Prostate gland (tissue), 2 donors: Measurements from ENCODE around the gene WDR93. TPM values are rescaled to one million over a fixed set of nuclear protein-coding genes. Genes with fewer than 3 reads are reported as not detected.
A peak's percentile ranks its signal among the peaks of the same experiment; 100 is the strongest.

Experiments
- DNase-seq: peaks from one replicate; pipeline ENCODE4 v3.0.0-alpha.2; 2019; ENCODE audit warnings: low spot score
- H3K27ac ChIP-seq, 2 donors: fragments of 200-600 bp; sonication (generic); 2 replicates each; pipeline ENCODE4 v1.5.1; 2017 to 2019
- H3K27me3 ChIP-seq: fragments of 200-600 bp; sonication (generic); replicated peaks from 2 replicates; pipeline ENCODE4 v1.5.1; 2019; ENCODE audit not compliant: insufficient read depth
- H3K36me3 ChIP-seq, 2 donors: fragments of 200-600 bp; sonication (generic); 1 replicate in 1 of 2; 2 replicates in 1 of 2; pipeline versions ENCODE4 v1.5.1 to v1.8.1; 2017 to 2019
- H3K4me1 ChIP-seq: fragments of 200-600 bp; sonication (generic); replicated peaks from 2 replicates; pipeline ENCODE4 v1.5.1; 2019
- H3K4me3 ChIP-seq, 2 donors: fragments of 200-600 bp; sonication (generic); 2 replicates each; pipeline ENCODE4 v1.5.1; 2017 to 2019
- H3K9me3 ChIP-seq: fragments of 200-600 bp; sonication (generic); 2 replicates; pipeline ENCODE4 v1.5.1; 2017
- CTCF ChIP-seq, 4 experiments: fragments of 200-600 bp in 2 of 4; fragments of 450-650 bp in 2 of 4; sonication (generic) in 2 of 4; IDR thresholded peaks; 1 replicate in 3 of 4; 2 replicates in 1 of 4; pipeline ENCODE4 v1.5.1; 2016 to 2019; ENCODE audit warnings: antibody characterized with exemption in 4 of 4, mild to moderate bottlenecking in 2 of 4, moderate library complexity in 2 of 4
- POLR2A ChIP-seq: fragments of 450-650 bp; IDR thresholded peaks from one replicate; pipeline ENCODE4 v1.6.1; 2016; ENCODE audit warnings: antibody characterized with exemption, mild to moderate bottlenecking
- POLR2AphosphoS5 ChIP-seq: sonication (generic); formaldehyde crosslinking; IDR thresholded peaks from one replicate; pipeline ENCODE4 v1.6.1; 2017; ENCODE audit warnings: antibody characterized with exemption
- WGBS: methylation state at CpG from one replicate; pipeline ENCODE4 v1.1.5; 2018; 5-methylcytosine and 5-hydroxymethylcytosine counted together
- intact Hi-C: fragments of 100-400 bp; cut with DNase I; formaldehyde crosslinking; loops from one replicate; pipeline ENCODE4 v1.14.2; 2022
- total RNA-seq, 2 donors: library from RNA; depleted of rRNA; stranded (reverse); fragments of >200 nt; gene quantifications; one replicate each; pipeline ENCODE4 v1.1.0, GENCODE V29; 2016

The WDR93 gene
- total RNA-seq, 2 donors from 2014 or later: 0.18 to 3.0 TPM

GRCh38 chr15:89665449-89666181 is 25.0 kb upstream of the WDR93 start:
- intact Hi-C loops: no loop called here
- Histone ChIP-seq H3K4me1 (no peaks in the 10 kb centered on the region), H3K9me3 (no peaks in the 10 kb centered on the region), H3K27ac (peak overlapping the region; percentile 53 to 70), H3K36me3 (no peaks in the 10 kb centered on the region), H3K4me3 (peak overlapping the region; percentile 33 to 35), H3K27me3 (no peaks in the 10 kb centered on the region)
- DNase-seq: peak; percentile 18
- TF ChIP-seq CTCF (IDR thresholded peaks at IDR 0.05): no peak
- peak; percentile 17 for TF ChIP-seq POLR2A
- no peak for TF ChIP-seq POLR2AphosphoS5
- 4% methylated on average over 72 of the region's 72 CpGs for WGBS

GRCh38 chr15:89666184-89666857 is 24.3 kb upstream of the WDR93 start:
- Histone ChIP-seq H3K4me1 (no peaks in the 10 kb centered on the region), H3K4me3 (no peak overlapping the region)
- WGBS: 100% methylated on average over 3 of the region's 8 CpGs

DNA sequence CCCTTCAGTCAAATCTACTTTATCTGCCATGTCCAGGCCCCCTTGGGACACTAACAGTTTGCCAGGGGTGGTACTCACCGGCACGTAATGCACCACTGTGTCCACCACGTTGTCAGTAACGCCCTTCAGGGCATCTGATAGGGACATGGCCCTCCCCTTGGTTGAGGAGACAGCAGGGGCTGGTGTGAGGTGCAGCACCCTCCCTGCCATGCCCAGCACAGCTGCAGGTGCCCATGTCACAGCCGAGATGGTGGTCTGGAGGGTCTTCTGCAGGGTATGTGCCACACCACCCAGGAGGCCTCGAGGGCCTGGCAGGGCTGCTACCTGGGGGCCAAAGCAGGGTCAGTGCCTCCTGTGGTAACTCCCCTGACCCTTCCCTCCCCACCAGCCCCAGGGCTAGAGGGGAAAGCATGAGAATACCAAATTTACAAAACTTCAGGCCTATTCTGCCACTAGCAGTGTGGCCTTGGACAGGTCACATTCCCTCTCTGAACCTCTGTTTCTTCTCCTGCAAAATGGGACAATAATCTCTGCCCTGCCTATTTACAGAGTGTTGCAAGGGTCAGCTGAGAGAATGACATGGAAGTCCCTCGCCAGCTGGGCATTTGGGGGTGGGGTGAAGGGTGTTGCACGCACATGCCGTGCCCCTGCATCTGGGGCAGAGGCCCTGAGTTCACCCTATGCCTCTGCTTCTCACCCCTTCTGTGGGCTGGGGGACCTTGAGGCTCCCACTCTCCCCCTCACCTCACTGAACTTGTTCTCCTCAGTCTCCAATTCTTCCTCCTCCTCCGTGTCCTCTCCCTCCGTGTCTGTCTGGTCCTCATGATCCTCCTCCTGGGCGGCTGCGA is 23.5 kb upstream of the WDR93 start:
- Histone ChIP-seq H3K4me1 (no peaks in the 10 kb centered on the region), H3K27ac (no peak overlapping the region), H3K4me3 (no peak overlapping the region), H3K9me3 (no peaks in the 10 kb centered on the region), H3K27me3 (no peaks in the 10 kb centered on the region), H3K36me3 (no peaks in the 10 kb centered on the region)
- WGBS: 91% methylated on average over 13 of the region's 13 CpGs
- intact Hi-C loops: no loop called here
- DNase-seq: no peak
- no peak for TF ChIP-seq CTCF (IDR thresholded peaks at IDR 0.05)
- TF ChIP-seq POLR2AphosphoS5: no peak
- no peak for TF ChIP-seq POLR2A

More at GRCh38 chr15:89666184-89666857, 24.3 kb upstream of the WDR93 start:
- no peaks in the 10 kb centered on the region for H3K9me3 ChIP-seq
- DNase-seq: no peak
- no peaks in the 10 kb centered on the region for H3K36me3 ChIP-seq
- TF ChIP-seq CTCF (IDR thresholded peaks at IDR 0.05) (no peak), POLR2AphosphoS5 (no peak), POLR2A (no peak)
- intact Hi-C loops: no loop called here
- H3K27me3 ChIP-seq: no peaks in the 10 kb centered on the region
- H3K27ac ChIP-seq: peak overlapping the region; percentile 53 to 70

GRCh38 chr15:89667706-89667960 is 23.0 kb upstream of the WDR93 start:
- H3K4me3 ChIP-seq: no peak overlapping the region
- no peaks in the 10 kb centered on the region for H3K36me3 ChIP-seq
- no peaks in the 10 kb centered on the region for H3K9me3 ChIP-seq
- H3K27me3 ChIP-seq: no peaks in the 10 kb centered on the region
- WGBS: 95% methylated on average over 7 of the region's 7 CpGs
- H3K4me1 ChIP-seq: no peaks in the 10 kb centered on the region
- no peak for DNase-seq
- TF ChIP-seq CTCF (IDR thresholded peaks at IDR 0.05): no peak
- no peak for TF ChIP-seq POLR2AphosphoS5
- TF ChIP-seq POLR2A: no peak
- intact Hi-C loops: no loop called here
- H3K27ac ChIP-seq: no peak overlapping the region
